Measurements from ENCODE around the gene UQCR10.

The UQCR10 gene

DNA sequence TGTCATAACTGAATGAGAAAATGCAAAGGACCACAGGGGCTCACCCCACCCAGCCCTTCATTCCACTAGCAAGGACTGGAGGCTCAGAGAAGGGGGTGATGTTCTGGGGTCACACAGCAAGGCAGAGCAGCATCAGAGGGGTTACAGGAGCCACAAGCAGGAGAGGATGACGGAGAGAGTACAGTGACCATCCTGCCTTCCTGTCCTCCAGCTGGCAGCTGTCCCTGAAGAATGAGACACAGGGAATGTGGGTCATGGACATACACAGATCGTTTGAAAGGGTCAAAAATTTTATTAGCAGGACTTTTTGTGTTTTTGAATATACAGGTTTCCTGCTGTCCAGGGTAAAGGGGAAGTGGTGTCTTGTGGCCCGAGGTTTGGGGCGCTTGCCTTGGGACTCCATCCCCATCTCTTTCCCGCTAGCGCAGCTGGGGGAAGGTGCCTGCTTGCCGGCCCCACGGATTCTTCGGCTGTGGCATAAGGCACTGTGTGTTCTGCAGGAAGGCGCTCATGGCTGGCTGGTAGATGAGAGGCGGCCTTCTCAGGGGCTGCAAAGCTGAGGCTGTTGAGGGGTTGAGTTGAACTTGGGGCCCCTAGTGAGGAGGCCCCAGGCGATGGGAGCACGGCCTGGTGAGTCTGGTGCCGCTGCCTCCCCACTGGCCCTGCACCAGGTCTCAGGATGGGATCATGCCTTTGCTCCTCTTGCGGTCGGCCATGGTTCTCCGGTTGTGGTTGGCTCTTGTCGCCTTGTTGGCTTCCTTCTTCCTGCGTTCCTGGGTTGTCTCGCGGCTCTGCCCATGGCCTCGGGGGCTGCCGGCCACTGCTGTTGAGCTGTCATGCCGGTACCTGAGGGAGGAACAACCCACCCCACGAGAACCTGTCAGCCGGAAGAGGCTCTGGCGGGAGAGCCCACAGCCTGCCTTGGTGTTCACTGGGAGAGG, 21.4 kb downstream of the UQCR10 start:
- Histone ChIP-seq H3K4me1 (ENCODE audit: control insufficient read depth, insufficient read depth, low read length) (peaks cover 10% of the 10 kb centered on the region), H3K9me3 (ENCODE audit: control insufficient read depth, low read length) (no peaks in the 10 kb centered on the region), H3K9ac (ENCODE audit: low read length) (no peak overlapping the region), H3K27me3 (replicated peaks; ENCODE audit: control insufficient read depth, insufficient read depth, low read length) (no peaks in the 10 kb centered on the region), H3K4me3 (ENCODE audit: low read length) (no peak overlapping the region), H3K36me3 (ENCODE audit: control insufficient read depth, insufficient read depth, low read length, severe bottlenecking) (peaks cover 63% of the 10 kb centered on the region)
- DNase-seq (ENCODE audit: low read depth), result no peak

DNA sequence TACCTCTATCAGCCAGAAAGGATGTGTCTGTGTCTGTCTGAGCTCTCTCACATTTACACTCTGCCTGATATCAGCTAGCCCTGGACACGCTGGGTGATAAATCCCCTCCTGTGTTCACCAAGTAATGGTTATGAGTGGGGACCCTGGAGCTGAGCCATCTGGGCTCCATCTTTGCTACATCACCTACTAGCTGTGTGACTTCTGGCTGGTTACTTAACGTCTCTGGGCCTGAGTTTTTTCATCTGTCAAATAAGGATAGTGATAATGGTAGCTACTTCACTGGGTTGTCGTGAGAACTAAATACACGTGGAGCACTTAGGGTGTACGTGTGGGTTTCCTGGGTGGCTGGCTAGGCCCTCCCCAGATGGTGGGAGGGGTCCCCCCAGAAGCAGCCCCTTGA, 22.9 kb downstream of the UQCR10 start:
- Histone ChIP-seq H3K27me3 (replicated peaks; ENCODE audit: control insufficient read depth, insufficient read depth, low read length) (no peaks in the 10 kb centered on the region), H3K9me3 (ENCODE audit: control insufficient read depth, low read length) (no peaks in the 10 kb centered on the region), H3K4me3 (ENCODE audit: low read length) (no peak overlapping the region), H3K9ac (ENCODE audit: low read length) (no peak overlapping the region), H3K4me1 (ENCODE audit: control insufficient read depth, insufficient read depth, low read length) (peaks cover 2% of the 10 kb centered on the region), H3K36me3 (ENCODE audit: control insufficient read depth, insufficient read depth, low read length, severe bottlenecking) (peaks cover 71% of the 10 kb centered on the region)
- DNase-seq (ENCODE audit: low read depth), result no peak

DNA sequence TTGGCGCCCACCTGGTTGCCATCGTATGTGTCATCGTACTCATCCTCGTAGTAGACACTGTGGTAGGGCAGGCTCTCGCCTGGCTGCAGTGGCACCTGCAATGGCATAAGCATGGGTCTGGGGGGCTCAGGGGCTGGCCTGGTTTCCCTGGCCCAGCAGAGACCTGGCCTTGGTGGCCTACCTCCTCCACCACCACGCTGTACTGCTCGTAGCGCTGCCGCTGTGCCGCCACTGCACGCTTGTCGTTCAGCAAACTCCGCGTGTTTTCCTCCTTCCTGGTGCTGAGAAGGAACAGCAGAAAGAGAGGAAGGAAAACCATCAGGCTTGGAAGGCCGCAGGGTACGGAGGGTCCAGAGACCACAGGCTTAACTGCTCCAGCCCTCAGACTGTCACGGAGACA, 26.2 kb downstream of the UQCR10 start:
- no peaks in the 10 kb centered on the region for H3K9me3 ChIP-seq (ENCODE audit: control insufficient read depth, low read length)
- H3K4me1 ChIP-seq (ENCODE audit: control insufficient read depth, insufficient read depth, low read length), result peaks cover 6% of the 10 kb centered on the region
- no peak overlapping the region for H3K9ac ChIP-seq (ENCODE audit: low read length)
- no peak overlapping the region for H3K4me3 ChIP-seq (ENCODE audit: low read length)
- DNase-seq (ENCODE audit: low read depth), result no peak
- peaks cover 92% of the 10 kb centered on the region for H3K36me3 ChIP-seq (ENCODE audit: control insufficient read depth, insufficient read depth, low read length, severe bottlenecking)
- no peaks in the 10 kb centered on the region for H3K27me3 ChIP-seq (replicated peaks; ENCODE audit: control insufficient read depth, insufficient read depth, low read length)

DNA sequence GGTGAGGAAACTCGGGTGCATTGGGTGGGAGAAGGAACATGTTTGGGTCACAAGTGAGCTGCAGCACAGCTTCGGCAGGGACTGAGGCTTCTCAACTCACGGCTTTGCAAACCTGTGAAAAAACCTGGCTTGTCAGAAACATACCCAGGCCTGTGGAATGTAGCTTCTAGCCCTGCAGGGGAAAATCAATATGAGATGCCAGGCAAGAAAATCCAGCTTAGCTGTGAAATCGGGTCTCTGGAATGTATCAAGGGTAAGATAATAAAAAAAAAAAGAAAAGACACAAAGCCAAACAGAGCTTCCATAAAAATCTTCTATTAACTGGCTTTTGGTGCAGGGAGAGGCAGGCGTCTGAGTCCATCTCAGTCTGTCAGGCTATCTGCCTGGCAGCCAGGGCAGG, 28.5 kb downstream of the UQCR10 start:
- Histone ChIP-seq H3K4me3 (ENCODE audit: low read length) (no peak overlapping the region), H3K4me1 (ENCODE audit: control insufficient read depth, insufficient read depth, low read length) (peaks cover 26% of the 10 kb centered on the region), H3K27me3 (replicated peaks; ENCODE audit: control insufficient read depth, insufficient read depth, low read length) (no peaks in the 10 kb centered on the region), H3K9me3 (ENCODE audit: control insufficient read depth, low read length) (no peaks in the 10 kb centered on the region), H3K36me3 (ENCODE audit: control insufficient read depth, insufficient read depth, low read length, severe bottlenecking) (peaks cover 83% of the 10 kb centered on the region), H3K9ac (ENCODE audit: low read length) (no peak overlapping the region)
- no peak for DNase-seq (ENCODE audit: low read depth)

DNA sequence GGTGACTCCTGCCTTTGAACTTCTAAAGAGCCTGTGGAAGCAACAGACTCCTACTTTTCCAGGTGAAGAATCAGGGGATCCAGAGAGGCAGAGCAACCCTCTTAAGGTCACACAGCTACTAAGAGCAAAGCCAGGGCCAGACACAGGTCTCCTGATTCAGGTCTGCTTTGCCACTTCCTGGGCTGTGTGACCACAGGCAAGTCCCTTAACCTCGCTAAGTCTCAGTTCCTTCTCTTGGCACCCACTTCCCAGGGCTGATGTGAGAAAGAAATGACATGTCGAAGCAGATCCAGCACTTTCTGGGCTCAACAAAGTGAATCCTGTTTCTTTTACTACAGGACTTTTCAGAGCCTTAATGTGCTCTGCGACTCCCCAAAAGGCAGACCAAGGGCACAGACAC, 30.2 kb downstream of the UQCR10 start:
- no peaks in the 10 kb centered on the region for H3K9me3 ChIP-seq (ENCODE audit: control insufficient read depth, low read length)
- peak overlapping the region; percentile 2 for H3K9ac ChIP-seq (ENCODE audit: low read length)
- no peaks in the 10 kb centered on the region for H3K27me3 ChIP-seq (replicated peaks; ENCODE audit: control insufficient read depth, insufficient read depth, low read length)
- H3K4me1 ChIP-seq (ENCODE audit: control insufficient read depth, insufficient read depth, low read length), result peaks cover 35% of the 10 kb centered on the region
- peaks cover 78% of the 10 kb centered on the region for H3K36me3 ChIP-seq (ENCODE audit: control insufficient read depth, insufficient read depth, low read length, severe bottlenecking)
- no peak for DNase-seq (ENCODE audit: low read depth)
- no peak overlapping the region for H3K4me3 ChIP-seq (ENCODE audit: low read length)

DNA sequence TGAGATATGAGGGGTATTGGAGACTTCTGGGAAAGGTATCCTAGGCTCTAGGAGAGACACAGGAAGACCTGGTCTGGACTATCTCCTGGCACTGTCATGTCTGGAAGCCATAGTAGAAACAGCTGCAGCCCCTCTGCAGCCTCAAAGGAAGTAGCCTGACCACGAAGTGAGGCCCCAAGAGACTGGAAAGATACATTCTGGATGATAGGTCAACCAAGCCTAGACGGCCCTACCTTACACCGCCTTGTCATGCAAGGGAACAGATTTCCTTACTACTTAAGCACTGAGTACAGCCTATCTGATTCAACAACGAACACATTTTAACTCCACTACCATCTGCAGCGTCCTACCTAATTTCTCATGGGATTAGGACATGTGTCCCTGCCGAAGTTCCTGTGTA, 31.1 kb downstream of the UQCR10 start:
- H3K9me3 ChIP-seq (ENCODE audit: control insufficient read depth, low read length), result no peaks in the 10 kb centered on the region
- no peaks in the 10 kb centered on the region for H3K27me3 ChIP-seq (replicated peaks; ENCODE audit: control insufficient read depth, insufficient read depth, low read length)
- peak overlapping the region; percentile 71 for H3K9ac ChIP-seq (ENCODE audit: low read length)
- peak overlapping the region; percentile 55 for H3K4me3 ChIP-seq (ENCODE audit: low read length)
- H3K4me1 ChIP-seq (ENCODE audit: control insufficient read depth, insufficient read depth, low read length), result peaks cover 35% of the 10 kb centered on the region
- no peak for DNase-seq (ENCODE audit: low read depth)
- peaks cover 70% of the 10 kb centered on the region for H3K36me3 ChIP-seq (ENCODE audit: control insufficient read depth, insufficient read depth, low read length, severe bottlenecking)

DNA sequence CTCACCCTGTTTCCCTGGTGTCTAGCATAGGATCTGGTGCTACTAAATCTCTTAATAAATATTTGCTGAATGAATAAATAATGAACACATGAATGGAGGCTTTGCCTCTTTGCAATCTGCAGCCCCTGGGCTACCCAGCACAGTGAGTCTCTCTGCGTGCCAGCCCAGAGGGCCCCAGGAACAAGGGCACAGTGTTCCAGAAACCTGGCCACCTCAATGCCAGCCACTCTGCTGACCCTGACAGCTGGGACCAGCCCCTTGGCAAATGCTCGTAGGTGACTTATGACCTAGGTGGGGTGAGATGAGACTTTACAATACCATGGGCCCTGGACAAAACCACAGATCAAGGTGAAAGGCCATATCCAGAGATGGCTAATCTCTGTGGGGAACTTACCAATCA, 31.6 kb downstream of the UQCR10 start:
- Histone ChIP-seq H3K9me3 (ENCODE audit: control insufficient read depth, low read length) (no peaks in the 10 kb centered on the region), H3K9ac (ENCODE audit: low read length) (peak overlapping the region; percentile 71), H3K36me3 (ENCODE audit: control insufficient read depth, insufficient read depth, low read length, severe bottlenecking) (peaks cover 72% of the 10 kb centered on the region), H3K4me1 (ENCODE audit: control insufficient read depth, insufficient read depth, low read length) (peaks cover 35% of the 10 kb centered on the region), H3K4me3 (ENCODE audit: low read length) (peak overlapping the region; percentile 55), H3K27me3 (replicated peaks; ENCODE audit: control insufficient read depth, insufficient read depth, low read length) (no peaks in the 10 kb centered on the region)
- no peak for DNase-seq (ENCODE audit: low read depth)

DNA sequence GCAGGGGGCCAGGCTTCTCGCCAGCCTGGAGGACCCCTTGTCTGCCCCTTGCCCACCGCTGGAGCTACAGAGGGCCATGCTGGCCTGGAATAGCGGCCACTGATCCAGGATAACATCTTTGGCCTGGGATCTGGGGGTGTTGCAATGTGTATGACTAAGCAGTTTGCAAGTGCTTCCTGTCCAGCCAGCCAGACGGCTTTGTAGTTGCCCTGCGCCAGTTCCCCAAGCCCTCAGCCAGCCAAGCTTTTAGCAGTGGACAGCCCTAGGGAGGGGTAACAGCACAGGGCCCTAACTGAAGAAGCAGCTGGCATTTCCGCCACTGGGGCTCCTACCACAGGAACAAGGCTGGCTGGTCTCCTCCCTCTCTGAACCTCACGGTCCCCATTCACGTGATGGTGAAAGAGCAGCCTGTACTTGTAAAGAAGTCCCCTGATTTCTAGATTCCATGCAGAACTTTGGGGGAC, 32.1 kb downstream of the UQCR10 start:
- H3K4me3 ChIP-seq (ENCODE audit: low read length), result peak overlapping the region; percentile 55
- peak; percentile 91 for DNase-seq (ENCODE audit: low read depth)
- peaks cover 35% of the 10 kb centered on the region for H3K4me1 ChIP-seq (ENCODE audit: control insufficient read depth, insufficient read depth, low read length)
- H3K27me3 ChIP-seq (replicated peaks; ENCODE audit: control insufficient read depth, insufficient read depth, low read length), result no peaks in the 10 kb centered on the region
- peaks cover 77% of the 10 kb centered on the region for H3K36me3 ChIP-seq (ENCODE audit: control insufficient read depth, insufficient read depth, low read length, severe bottlenecking)
- peak overlapping the region; percentile 72 for H3K9ac ChIP-seq (ENCODE audit: low read length)
- H3K9me3 ChIP-seq (ENCODE audit: control insufficient read depth, low read length), result no peaks in the 10 kb centered on the region

DNA sequence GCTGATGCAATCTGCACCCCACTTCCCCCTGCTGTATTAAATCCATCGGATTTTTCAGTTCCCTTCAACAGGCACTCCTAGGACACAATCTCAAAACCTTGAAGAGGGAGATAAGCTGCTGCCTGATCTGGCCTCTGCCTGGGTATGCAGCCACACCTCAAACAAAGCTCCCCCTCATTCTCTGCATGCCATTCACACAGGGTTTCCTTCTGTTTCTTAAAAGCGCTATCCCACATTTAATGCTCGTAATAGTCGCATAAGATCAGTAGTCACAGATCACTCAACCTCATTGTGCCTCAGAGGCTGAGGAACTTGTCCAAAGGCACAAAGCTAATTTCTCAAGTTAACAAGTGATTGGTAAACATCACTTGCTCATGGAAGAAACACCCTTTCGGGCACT, 34.0 kb downstream of the UQCR10 start:
- DNase-seq (ENCODE audit: low read depth), result no peak
- peaks cover 39% of the 10 kb centered on the region for H3K4me1 ChIP-seq (ENCODE audit: control insufficient read depth, insufficient read depth, low read length)
- H3K9ac ChIP-seq (ENCODE audit: low read length), result peak overlapping the region; percentile 19
- H3K4me3 ChIP-seq (ENCODE audit: low read length), result no peak overlapping the region
- peaks cover 78% of the 10 kb centered on the region for H3K36me3 ChIP-seq (ENCODE audit: control insufficient read depth, insufficient read depth, low read length, severe bottlenecking)
- H3K9me3 ChIP-seq (ENCODE audit: control insufficient read depth, low read length), result no peaks in the 10 kb centered on the region
- no peaks in the 10 kb centered on the region for H3K27me3 ChIP-seq (replicated peaks; ENCODE audit: control insufficient read depth, insufficient read depth, low read length)

DNA sequence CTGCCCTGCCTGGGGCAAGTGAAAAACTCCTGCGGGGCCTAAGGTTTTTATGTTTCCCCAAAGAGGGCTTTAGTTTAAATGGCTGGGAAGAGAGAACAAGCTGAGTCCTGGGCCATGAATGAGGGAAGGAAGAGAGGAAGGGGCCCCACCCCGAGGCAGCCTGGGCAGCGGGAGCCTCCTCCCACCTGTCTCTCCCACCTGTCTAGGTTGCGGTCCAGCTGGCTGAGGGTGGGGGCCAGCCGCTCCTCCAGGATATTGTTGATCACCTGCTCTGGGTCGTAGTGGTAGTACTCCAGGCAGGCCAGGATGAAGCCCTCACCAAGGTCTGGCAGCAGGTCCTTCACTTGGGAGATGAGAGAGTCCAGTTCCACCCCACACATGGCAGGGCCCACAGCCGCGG, 34.6 kb downstream of the UQCR10 start:
- H3K36me3 ChIP-seq (ENCODE audit: control insufficient read depth, insufficient read depth, low read length, severe bottlenecking), result peaks cover 78% of the 10 kb centered on the region

DNA sequence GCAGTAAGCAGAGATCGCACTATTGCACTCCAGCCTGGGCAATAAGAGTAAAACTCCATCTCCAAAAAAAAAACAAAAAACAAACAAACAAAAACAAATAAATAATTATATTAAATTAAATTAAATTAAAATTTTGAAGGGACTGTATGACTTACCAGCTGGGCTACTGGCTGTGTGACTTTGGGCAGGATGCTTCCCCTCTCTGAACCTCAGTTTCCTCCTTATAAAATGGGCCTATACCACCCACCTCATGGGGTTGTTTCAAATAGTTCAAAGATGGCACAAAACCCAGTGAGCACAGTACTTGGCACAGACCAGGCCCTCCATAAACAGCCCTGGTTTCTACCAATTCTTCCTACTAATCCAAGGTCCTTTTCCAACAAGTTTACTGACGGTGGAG, 36.0 kb downstream of the UQCR10 start:
- Histone ChIP-seq H3K9me3 (ENCODE audit: control insufficient read depth, low read length) (no peaks in the 10 kb centered on the region), H3K36me3 (ENCODE audit: control insufficient read depth, insufficient read depth, low read length, severe bottlenecking) (peaks cover 77% of the 10 kb centered on the region), H3K27me3 (replicated peaks; ENCODE audit: control insufficient read depth, insufficient read depth, low read length) (no peaks in the 10 kb centered on the region), H3K4me1 (ENCODE audit: control insufficient read depth, insufficient read depth, low read length) (peaks cover 41% of the 10 kb centered on the region), H3K9ac (ENCODE audit: low read length) (no peak overlapping the region), H3K4me3 (ENCODE audit: low read length) (no peak overlapping the region)
- DNase-seq (ENCODE audit: low read depth), result no peak

More for the DNA sequence above, 34.6 kb downstream of the UQCR10 start:
- no peak overlapping the region for H3K9ac ChIP-seq (ENCODE audit: low read length)
- H3K4me3 ChIP-seq (ENCODE audit: low read length), result no peak overlapping the region
- no peak for DNase-seq (ENCODE audit: low read depth)
- no peaks in the 10 kb centered on the region for H3K27me3 ChIP-seq (replicated peaks; ENCODE audit: control insufficient read depth, insufficient read depth, low read length)
- H3K4me1 ChIP-seq (ENCODE audit: control insufficient read depth, insufficient read depth, low read length), result peaks cover 45% of the 10 kb centered on the region
- H3K9me3 ChIP-seq (ENCODE audit: control insufficient read depth, low read length), result no peaks in the 10 kb centered on the region

Measured in adipocyte (in vitro differentiated cells).